Measurements from ENCODE around the gene FZR1.

Gene FZR1

GRCh38 chr19:3532154-3532786, 26.2 kb downstream of the FZR1 start:
- ATAC-seq: no peak

DNA sequence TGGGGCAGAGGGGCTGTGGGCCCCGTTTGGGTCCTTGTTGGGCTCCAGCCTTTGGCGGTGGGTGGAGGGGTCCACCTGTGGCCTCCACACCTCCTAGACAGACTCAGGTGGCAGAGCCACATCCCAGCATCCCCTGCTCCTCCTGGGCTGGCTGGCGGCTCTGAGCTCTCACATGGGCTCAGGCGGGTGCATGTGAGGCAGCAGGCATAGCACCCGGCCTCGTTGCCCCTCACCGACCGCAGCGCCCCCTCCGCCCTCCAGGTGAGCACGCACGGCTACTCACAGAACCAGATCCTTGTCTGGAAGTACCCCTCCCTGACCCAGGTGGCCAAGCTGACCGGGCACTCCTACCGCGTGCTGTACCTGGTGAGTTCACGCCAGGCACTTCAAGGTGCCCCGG, 26.9 kb downstream of the FZR1 start:
- no peak for ATAC-seq

DNA sequence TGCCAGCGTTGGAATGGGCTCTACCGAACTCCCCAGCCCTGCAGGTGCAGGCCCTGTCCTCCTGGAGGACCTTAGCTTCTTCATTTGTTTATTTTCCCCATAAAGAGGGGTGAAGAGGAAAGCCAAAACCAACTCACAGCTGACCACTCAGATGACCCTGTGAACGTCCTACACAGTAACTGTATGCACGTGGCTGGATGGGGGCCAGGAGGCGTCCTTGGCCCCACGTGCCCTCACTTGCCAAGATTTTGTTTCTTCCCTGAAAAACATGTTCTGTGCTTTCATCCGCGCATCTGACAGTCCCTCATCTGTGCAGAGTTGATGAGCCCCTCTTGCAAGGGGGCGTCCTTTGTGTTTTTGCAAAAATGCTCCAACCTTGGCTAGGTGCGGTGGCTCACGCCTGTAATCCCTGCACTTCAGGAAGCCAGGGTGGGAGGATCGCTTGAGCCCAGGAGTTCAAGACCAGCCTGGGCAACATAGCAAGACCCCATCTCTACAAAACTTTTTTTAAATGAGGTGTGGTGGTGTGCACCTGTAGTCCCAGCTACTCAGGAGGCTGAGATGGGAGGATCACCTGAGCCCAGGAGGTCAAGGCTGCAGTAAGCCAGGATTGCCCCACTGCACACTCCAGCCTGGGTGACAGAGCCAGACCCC, 27.6 kb downstream of the FZR1 start:
- no peak for ATAC-seq

- no peak for ATAC-seq
Measured at GRCh38 chr19:3534375-3535234, 28.5 kb downstream of the FZR1 start.

DNA sequence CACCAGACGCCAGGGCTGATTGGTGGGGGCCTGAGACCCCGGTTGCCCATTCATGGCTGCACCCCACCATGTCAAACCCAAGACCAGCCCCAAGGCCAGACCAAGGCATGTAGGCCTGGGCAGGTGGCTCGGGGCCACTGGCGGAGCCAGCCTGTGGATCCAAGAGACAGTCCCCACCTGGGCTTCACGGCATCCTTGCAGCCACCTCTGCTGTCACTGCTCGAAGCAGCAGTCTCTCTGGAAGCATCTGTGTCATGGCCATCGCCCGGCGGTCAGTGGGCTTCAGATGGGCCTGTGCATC, 29.1 kb downstream of the FZR1 start:
- no peak for ATAC-seq

DNA sequence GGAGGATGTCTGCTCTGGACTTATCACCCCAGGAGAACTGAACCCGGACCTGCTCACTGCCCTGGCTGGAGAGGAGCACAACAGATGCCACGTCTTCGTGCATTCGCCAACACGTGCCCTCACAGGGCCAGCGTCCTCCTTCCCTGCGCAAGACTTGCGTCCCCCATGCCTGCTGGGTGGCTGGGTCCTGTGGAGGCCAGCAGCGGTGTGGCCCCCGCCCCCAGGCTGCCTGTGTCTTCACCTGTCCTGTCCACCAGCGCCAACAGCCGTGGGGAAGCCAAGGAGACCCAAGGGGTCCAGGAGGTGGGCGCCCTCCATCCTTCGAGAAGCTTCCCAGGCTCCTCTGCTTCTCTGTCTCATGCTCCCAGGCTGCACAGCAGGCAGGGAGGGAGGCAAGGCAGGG, 29.5 kb downstream of the FZR1 start:
- ATAC-seq: no peak

DNA sequence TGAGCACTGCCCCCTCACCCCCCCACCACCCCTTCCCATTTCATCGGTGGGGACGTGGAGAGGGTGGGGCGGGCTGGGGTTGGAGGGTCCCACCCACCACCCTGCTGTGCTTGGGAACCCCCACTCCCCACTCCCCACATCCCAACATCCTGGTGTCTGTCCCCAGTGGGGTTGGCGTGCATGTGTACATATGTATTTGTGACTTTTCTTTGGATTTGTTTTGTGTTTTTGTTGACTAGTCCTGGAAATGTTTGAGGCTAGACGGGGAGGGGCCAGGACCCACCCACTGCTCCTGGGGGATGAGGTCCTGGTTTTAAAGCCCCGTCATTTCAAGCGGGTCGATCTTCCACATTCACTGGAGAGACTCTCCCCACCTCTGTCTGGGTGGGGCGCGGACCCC, 29.9 kb downstream of the FZR1 start:
- no peak for ATAC-seq

DNA sequence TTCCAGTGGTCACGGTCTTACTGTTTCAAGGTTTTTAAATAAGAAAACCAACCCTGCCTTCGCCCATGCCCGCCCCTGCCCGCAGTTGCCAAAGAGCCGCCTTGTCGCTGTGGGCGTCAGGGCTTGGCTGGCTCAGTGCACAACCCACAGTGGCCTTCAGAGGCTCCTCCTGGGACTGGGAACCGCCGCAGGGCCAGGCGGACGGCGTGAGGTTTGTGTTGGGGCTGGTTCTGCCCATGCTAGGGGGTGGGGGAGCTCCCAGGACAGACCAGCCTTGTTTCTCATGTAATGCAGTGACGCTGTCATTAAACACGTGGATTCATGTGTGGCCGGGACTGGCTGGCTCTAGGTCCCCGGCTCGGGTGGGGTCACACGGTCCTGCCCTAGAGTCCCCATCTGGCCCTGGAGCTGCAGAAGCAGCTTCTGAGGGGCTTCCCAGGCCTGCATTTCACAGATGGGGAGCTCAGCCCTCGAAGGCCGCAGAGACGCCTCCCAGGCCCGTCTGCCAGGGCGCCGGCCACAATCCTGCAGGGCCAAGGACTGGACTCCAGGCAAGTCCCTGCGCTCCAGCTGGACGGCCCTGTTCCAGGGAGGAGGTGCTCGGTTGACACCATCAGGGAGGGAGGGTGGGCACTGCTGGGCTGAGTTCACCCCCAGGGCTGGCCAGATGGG, 30.5 kb downstream of the FZR1 start:
- no peak for ATAC-seq

GRCh38 chr19:3537101-3537437, 31.0 kb downstream of the FZR1 start:
- no peak for ATAC-seq

DNA sequence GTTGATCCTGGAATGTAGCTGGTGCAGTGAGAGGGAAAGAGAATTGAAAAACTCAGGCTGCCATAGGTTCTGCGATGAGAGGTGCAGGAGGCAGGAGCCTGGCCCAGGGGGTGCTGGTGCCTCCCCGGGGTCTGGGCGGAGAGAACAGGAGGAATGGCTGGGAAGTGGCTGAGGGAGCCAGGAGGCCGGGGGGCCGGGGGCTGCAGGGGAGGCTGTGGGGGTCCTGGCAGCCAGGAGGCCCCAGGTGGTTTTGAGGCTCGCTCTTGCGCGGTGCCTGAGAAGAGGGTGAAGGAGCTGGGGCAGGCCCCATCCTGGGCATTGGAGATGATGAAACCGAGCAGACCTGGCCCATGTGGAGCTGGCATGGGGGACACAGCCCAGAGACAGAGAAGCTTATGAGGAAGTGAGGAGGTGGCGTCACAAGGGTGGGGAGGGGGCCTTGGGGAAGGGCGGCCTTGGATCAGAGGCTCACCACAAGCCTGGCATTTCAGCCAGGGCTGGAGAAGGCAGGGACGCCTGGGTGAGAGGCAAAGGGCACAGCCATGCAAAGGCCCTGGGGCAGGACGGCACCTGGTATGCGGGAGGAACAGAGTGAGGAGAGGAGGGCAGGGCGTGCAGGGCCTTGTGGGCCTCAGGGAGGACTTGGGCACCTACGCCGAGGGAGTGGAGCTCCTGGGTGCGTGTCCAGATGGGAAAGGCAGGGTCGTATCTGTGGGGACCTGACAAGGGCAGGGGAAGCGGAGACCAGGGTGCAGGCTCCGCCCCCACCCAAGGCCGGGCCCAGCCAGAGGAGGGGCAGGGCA, 31.5 kb downstream of the FZR1 start:
- peak in 1 of 2 donors; percentile 16 for ATAC-seq

DNA sequence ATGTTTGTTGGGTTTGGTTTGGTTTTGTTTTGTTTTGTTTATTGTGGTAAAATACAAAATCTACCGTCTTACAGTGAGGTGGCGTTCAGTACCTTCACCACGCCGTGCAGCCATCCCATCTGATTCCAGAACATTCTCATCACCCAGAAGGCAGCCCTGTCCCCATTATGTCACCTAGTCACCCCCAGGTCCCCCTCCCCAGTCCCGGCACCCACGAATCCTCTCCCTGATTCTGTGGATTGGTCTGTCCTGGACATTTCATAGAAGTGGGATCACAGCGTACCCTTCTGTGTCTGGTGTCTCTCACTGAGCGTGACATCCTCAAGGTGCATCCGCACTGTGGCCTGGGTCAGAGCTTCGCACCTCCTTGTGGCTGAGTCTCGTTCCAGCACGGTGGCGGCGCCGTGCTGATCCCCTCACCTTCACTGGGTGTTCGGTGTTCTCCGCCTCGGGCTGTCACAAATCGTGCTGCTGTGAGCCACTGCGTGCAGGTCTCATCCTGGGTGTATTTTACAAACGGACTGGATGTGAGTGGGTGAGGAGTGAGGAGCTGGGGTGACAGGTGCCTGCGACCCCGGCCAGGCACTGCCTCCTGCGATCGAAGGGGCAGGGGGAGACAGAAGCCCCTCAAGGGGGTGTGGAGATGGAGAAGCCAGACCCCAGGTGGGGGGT, 32.3 kb downstream of the FZR1 start:
- no peak for ATAC-seq

- ATAC-seq: no peak
Measured at GRCh38 chr19:3538965-3539755, 33.0 kb downstream of the FZR1 start, which contains the start of gene TEKTIP1. TSS of gene TEKTIP1 (plus strand) at chr19:3539174. CDS start at chr19:3539178, 4 bp downstream.

- no peak for ATAC-seq
Measured at GRCh38 chr19:3539756-3540118, 33.6 kb downstream of the FZR1 start.

- no peak for ATAC-seq
Measured at GRCh38 chr19:3543150-3544057, 37.3 kb downstream of the FZR1 start.

GRCh38 chr19:3544058-3544376, 37.9 kb downstream of the FZR1 start:
- ATAC-seq: no peak

DNA sequence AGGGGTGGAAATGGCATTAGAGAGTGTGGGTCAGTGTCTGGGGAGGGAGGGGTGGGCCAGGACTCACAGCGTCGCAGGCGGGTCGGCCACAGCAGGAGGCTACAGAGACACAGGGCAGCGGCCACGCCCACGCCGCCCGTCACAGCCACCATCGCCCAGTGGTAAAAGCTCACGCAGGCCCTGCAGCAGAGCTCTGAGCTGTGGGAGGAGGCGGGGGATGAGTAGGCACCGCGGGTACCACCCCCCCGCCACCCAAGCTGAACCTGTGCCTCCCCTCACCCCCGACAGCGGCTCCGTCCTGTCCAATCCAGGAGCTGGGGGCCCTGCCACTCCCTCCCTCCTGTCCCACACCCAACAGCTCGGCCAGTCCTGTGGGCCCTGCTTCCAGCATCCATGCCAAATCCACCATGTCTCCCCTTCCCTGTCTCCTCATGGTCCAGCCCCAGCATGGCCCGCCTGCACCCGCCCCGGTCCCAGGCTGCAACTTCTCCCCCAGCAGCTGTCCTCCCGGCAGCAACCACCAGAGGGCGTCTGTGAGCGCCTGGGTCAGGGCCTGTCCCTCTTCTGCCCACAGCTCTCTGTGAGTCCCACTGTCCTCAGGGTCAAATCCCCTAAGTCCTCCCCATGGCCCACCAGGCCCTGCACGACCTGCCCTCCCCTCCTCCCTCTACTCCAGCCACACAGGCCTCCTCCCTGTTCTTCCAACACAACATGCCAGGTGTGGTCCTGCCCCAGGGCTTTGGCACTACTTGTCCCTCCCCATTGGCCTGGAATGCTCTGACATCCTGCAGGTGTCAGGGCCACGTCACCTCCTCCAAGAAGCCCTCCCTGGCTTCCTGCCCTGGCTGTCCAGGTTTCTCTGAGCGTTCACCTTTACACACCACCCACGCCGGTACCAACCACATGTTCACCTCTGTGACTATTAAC, 38.9 kb downstream of the FZR1 start:
- peak; percentile 52 to 72 for ATAC-seq

GRCh38 chr19:3545669-3546034, 39.5 kb downstream of the FZR1 start:
- ATAC-seq: peak in 1 of 2 donors; percentile 32

- no peak for ATAC-seq
Measured at GRCh38 chr19:3546119-3546518, 40.0 kb downstream of the FZR1 start.

GRCh38 chr19:3547301-3547731, 41.2 kb downstream of the FZR1 start:
- no peak for ATAC-seq
